GM18498 (cell line): ENCODE results near the gene CACUL1.
"Not testable (repeated sequence)": the region's sequence is repeated elsewhere in the genome, so short reads cannot be mapped to it uniquely, and the experiment has no call there.

Experiments
- ATAC-seq: cut with Tn5 transposase; IDR thresholded peaks from one replicate; pipeline ENCODE4 v1.9.1; 2021; ENCODE audit warnings: mild to moderate bottlenecking, moderate library complexity; ENCODE audit not compliant: unreplicated experiment

Gene CACUL1

GRCh38 chr10:118658168-118658567, 96.6 kb downstream of the CACUL1 start:
- ATAC-seq: not testable (repeated sequence)

- not testable (repeated sequence) for ATAC-seq
Measured at GRCh38 chr10:118645294-118645693, 109.5 kb downstream of the CACUL1 start.

- ATAC-seq: no peak
Measured at GRCh38 chr10:118642228-118642627, 112.5 kb downstream of the CACUL1 start.

- no peak for ATAC-seq
Measured at GRCh38 chr10:118638680-118639079, 116.1 kb downstream of the CACUL1 start.

DNA sequence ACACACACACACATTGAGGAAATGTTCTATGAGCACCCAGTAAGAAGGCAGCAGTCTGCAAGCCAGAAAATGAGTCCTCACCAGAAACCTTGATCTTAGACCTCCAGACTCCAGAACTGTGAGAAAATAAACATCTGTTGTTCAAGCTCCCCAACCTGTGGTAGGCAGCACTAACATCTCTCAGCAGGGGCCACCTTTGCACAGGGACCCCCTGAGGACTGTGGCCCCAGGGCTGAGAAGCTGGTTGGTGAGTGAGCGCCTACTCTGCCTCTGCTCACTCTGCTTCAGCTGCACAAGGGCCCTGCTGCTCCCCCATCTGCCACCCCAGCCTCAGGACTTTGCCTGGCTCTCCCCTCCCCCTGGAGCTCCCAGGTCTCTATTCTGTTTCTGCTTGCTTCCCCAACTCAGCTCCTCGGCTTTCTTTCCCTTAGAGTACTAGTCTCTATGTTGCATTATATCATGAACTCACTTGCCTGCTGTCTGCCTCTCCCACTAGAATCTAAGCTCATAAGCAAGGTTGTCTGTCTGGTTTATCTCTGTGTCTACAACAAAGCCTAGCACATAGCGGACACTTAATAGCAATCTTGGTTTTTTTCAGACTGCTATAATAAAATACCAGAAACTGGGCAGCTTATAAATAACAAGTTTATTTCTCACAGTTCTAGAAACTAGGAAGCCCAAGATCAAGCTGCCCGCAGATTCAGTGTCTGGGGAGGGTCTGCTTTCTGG, 118.9 kb downstream of the CACUL1 start:
- ATAC-seq: no peak

DNA sequence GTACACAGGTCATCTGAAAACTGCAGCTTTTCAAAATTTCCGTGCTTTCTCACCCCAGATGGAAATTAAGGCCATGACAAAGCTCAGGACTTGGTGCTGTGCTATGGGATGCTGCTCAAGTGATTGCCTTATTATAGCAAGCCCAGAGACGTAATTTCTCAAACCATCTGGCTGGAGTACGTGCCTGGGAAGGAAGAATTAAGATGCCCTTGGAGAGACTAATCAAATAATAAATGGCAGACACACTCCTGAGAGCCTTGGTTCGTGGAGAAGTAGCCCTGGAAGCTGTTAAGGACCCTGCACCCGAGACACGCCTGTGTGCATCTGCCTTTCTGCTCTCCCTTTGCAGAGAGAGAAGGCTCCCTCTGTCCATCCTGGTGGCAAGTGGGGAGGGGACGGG, 121.0 kb downstream of the CACUL1 start:
- no peak for ATAC-seq

DNA sequence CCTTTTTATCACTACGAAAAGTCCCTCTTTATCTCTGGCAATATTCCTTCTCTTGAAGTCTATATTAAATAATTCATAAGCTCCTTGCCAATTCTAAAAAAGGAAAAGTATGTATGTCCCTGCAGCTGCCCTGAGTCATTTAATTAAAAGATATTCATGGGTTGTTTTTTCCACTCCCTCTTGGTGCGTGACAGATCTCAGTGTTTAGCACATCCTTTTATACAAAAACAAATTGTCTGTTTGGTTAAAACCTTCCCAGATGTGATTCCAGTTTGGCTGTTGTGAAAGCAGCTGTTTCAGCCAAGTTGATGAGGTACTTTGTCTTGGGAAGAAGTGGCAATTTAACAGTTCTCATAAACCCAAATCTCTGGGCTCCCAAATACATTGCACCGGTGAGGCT, 125.6 kb downstream of the CACUL1 start:
- no peak for ATAC-seq

DNA sequence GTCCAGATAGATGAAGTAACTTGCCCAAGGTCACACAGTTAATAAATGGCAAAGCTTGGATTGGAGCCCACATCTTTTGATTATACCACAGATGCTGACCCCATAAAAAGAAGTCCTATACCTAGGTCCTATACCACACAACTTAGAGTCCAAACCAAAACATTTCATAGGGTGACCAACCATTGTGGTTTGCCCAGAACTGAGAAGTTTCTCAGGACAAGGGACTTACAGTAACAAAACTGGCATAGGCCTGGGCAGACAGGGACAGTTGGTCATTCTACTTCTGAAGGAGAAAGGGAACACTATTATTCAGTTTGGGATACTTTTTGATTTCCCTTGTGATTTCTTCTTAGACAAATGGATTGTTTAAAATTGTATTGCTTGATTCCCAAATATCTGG, 126.4 kb downstream of the CACUL1 start:
- ATAC-seq: no peak

GRCh38 chr10:118626953-118627352, 127.8 kb downstream of the CACUL1 start:
- ATAC-seq: no peak
